GM21529 (cell line): Measurements from ENCODE around the gene FMC1.
"Not testable (repeated sequence)": the region's sequence is repeated elsewhere in the genome, so short reads cannot be mapped to it uniquely, and the experiment has no call there.

Experiments used
- ATAC-seq: cut with Tn5 transposase; IDR thresholded peaks from one replicate; pipeline ENCODE4 v1.9.1; 2021; ENCODE audit not compliant: unreplicated experiment

FMC1 gene

GRCh38 chr7:139340037-139340807 is 915 bp upstream of the FMC1 start:
- peak; percentile 85 for ATAC-seq

GRCh38 chr7:139340808-139341057 is 404 bp upstream of the FMC1 start:
- ATAC-seq: no peak

DNA sequence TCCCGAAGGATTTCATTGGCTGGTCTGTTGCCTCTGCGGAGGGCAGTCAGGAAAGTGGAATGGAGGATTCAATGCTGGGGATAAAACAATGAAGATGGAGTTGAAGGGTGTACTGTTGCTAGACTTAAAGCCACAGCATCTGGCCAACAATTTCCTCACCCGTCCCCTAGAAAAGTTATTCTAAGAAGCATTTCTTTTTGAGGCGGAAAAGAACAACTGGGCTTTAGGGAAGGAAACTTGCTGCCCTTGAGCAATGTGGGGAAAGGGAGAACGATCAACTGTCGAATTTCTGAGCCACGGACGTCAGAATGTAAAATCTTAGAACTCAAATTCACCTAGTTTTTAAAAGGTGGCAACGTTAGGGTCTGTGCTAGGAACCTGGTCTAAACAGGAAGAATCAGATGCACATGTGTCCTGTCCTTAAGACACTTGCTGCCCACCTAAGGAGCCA is 664 bp downstream of the FMC1 start:
- no peak for ATAC-seq

DNA sequence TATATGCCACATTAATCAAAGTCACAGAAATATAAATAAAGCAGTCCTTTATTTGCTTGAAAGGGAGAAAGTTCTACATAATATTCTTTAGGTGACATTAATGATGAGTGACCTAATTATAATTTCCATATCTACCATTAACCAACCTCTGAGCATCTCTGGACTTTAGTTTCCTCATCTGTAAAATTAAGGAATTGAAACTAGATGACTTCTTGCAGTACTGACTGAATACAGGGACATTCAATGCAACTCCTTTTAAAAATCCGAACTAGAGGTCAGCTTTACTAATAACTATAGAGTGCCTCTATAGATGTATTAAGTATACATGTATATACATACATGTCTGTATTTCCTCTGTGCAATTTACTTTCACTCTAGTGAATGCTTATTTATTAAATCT is 3.9 kb downstream of the FMC1 start:
- no peak for ATAC-seq

DNA sequence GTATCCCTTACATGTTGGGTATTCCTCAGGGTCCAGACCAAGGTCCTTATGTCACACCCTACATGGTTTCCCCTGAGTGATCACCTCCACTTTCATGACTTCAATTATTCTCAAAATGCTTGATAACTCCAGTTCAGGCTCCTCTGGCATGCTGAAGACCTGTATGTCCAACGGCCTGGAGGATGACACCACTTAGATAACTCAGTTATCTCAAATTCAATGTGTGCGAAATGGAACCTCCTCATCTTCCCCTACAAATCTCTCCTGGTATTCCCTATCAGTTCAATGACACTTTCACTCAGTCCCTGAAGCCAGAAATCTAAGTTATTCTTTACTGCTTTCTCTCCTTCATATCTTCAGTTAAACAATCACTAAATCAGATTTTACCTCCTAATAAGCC is 9.9 kb downstream of the FMC1 start:
- ATAC-seq: no peak

DNA sequence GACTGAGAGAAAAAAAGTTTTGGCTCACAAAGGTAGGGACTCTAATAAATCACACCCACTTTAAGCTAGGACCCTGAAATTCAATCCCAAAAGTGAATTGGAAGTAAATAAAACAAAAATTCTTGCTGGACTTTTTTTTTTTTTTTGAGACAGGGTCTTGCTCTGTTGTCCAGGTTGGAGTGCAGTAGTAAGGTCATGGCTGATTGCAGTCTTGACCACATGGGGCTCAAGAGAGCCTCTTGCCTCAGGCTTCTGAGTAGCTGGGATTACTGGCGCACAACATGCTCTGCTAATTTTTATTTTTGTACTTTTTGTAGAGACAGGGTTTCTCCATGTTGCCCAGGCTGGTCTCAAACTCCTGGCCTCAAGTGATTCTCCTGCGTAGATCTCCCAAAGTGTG is 13.6 kb downstream of the FMC1 start:
- ATAC-seq: no peak

GRCh38 chr7:139355320-139355719 is 14.2 kb downstream of the FMC1 start:
- ATAC-seq: no peak

- ATAC-seq: not testable (repeated sequence)
Observed at GRCh38 chr7:139357729-139358506, 16.8 kb downstream of the FMC1 start.

DNA sequence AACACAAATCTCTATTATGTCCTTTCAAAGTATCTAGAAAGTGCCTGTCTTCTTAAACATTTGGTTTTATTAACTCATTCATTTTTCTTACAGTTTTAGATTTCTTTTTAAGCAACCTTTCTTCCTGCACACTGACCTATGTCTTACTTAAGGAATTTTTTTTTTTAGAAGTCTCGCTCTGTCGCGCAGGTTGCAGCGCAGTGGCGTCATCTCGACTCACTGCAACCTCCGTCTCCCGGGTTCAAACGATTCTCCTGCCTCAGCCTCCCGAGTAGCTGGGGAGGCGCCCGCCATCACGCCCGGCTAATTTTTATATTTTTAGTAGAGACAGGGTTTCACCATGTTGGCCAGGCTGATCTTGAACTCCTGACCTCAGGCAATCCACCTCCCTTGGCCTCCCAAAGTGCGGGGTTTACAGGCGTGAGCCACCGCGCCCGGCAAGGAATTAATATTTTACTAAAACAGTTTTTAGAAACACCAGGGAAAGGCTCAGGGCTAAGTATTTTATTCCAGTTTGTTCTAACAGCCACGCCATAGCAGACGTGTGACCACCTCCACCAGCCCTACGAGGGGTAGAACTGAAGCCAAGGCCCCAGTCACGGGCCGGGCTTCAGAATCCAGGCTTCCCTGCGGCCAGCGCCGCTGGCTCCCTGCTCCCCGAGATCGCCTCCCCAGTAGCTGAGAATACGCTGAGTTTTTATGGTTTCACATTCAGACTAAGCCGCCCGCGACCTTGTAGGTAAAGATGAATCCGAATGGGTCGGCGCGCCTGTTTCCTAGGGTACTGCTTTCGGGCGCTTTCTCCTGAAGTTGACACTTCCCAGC is 17.6 kb downstream of the FMC1 start:
- ATAC-seq: peak; percentile 15

GRCh38 chr7:139359366-139360209 is 18.5 kb downstream of the FMC1 start, which contains the start of gene LUC7L2:
Gene LUC7L2 (plus strand): TSS chr7:139359894. CDS start chr7:139360262, 368 bp downstream.
- ATAC-seq: peak; percentile 77

DNA sequence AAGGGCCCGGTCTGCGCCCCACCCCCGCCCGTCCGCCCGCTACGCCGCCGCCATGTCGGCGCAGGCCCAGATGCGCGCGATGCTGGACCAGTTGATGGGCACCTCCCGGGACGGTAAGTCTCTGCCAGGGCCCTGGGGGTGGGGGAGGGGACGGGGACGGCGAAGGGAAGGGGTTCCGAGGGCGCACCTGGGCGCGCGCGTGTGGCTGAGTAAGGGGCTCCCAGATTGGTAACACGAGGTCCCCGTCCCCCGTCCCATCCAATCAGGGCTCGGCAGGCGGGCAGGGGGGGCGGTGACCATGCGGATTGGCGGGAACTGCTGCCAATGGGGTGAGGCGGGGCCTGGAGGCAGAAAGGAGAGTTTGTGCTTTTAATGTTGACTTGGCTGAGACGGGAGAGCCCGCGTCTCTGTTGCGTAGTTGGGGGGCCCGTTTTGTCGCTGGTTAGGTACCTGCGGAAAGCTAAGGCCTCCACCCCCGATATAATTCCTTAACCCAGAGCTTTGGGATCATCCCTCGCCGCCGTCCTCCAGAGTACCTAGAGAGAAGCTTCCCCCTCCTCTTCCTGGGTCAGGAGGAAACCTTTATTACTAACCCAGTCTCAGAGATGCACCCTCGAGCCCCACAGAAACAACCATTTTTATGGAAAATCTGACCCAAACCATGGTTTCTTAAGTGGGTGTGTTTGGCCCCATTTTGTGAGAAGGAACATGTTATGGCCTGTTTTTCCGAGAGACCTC is 19.2 kb downstream of the FMC1 start:
- peak; percentile 73 for ATAC-seq

GRCh38 chr7:139360948-139361307 is 19.8 kb downstream of the FMC1 start:
- ATAC-seq: no peak

DNA sequence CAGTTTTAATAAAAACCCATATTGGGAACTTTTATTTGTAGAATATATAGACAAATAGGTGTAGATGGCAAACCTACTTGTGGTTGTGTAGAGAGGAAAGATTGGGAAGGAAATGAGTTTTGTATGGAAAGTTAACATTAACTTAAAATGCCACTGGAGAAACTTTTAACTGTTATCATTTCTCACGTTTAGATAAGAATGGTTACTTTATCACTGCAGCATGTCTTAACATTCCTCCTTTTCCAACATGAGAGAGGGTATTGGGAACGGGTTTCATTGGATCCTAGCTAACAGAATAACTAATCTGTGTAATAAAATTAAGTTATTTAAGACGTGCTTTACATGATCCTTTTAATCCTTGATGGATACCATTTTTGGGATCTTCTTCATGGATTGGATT is 20.4 kb downstream of the FMC1 start:
- ATAC-seq: no peak

GRCh38 chr7:139362302-139362701 is 21.2 kb downstream of the FMC1 start:
- ATAC-seq: no peak

GRCh38 chr7:139362981-139363380 is 21.8 kb downstream of the FMC1 start:
- no peak for ATAC-seq

DNA sequence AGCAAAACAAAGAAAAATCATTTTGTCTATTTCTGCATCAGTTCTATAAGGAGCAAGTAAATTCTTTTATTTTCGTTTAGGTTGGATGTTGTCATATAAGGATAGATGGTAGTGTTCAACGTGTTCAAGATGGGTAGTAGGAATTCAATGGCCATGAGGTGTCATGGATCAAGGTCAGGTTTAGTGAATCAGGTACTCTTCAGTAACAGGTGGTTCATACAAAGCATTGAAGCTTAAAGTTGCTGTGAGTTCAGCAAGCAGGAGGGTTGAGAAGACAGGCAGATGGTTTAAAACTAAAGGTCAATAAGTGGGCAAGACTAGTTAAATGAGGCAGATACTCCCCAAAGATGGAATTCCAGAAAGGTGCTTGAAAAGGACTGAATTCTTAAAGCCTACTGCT is 24.2 kb downstream of the FMC1 start:
- ATAC-seq: no peak

- no peak for ATAC-seq
Observed at GRCh38 chr7:139366400-139366799, 25.3 kb downstream of the FMC1 start.

DNA sequence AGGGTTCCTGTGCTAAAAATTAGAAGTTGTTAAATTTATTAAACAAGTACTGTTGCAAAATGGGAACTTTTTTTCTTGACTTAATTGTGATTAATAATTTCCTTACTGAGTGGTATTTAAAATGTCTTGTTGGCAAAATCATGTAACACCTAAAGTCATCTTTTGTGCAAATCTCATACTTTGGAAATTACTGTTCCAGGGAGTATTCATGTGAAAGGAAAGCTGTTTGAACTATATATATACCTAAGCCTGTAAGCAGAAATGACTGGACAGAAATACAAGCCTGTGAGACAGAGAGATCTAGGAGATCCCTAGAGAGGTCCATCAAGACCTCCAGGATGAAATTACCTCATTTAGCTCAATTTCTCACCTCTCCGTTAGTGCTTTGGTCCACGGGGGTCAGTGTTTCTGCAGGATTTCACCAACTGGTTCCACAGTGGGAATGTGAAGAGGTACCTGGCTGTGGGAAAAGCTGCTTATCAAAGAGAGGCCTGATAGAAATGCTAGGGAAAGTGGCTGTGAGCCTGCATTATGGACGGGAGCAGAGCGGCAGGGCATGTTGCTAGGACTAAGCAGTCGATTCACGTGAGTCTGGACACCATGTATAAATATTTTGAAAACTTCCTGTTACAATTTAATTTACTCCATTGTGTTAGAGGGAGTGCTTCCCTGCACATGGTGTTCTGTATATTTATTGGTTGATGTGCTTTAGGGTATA is 26.5 kb downstream of the FMC1 start:
- no peak for ATAC-seq

- ATAC-seq: no peak
Observed at GRCh38 chr7:139370301-139370942, 29.3 kb downstream of the FMC1 start.
